Stomach (tissue), 4 donors: ENCODE data around the gene ZBP1.

Experiments
- CTCF ChIP-seq, 7 experiments: fragments of 450-650 bp in 4 of 7; fragments of 200-600 bp in 3 of 7; sonication (generic) in 3 of 7; IDR thresholded peaks; one replicate each; pipeline ENCODE4 v1.5.1; 2016 to 2019; ENCODE audit warnings: antibody characterized with exemption in 7 of 7, control low read depth in 2 of 7, mild to moderate bottlenecking in 1 of 7
- POLR2A ChIP-seq, 4 donors: fragments of 450-650 bp; IDR thresholded peaks; one replicate each; pipeline ENCODE4 v1.6.1; 2016; ENCODE audit warnings: antibody characterized with exemption in 4 of 4, control low read depth in 2 of 4, mild to moderate bottlenecking in 1 of 4, moderate library complexity in 1 of 4

- TF ChIP-seq CTCF (IDR thresholded peaks at IDR 0.05) = no peak
- no peak for TF ChIP-seq POLR2A (IDR thresholded peaks at IDR 0.05)
These were observed 2.0 kb upstream of the ZBP1 start for GRCh38 chr20:57622201-57622570.
